ENCODE measurements around the gene EHMT1.

The EHMT1 gene

DNA sequence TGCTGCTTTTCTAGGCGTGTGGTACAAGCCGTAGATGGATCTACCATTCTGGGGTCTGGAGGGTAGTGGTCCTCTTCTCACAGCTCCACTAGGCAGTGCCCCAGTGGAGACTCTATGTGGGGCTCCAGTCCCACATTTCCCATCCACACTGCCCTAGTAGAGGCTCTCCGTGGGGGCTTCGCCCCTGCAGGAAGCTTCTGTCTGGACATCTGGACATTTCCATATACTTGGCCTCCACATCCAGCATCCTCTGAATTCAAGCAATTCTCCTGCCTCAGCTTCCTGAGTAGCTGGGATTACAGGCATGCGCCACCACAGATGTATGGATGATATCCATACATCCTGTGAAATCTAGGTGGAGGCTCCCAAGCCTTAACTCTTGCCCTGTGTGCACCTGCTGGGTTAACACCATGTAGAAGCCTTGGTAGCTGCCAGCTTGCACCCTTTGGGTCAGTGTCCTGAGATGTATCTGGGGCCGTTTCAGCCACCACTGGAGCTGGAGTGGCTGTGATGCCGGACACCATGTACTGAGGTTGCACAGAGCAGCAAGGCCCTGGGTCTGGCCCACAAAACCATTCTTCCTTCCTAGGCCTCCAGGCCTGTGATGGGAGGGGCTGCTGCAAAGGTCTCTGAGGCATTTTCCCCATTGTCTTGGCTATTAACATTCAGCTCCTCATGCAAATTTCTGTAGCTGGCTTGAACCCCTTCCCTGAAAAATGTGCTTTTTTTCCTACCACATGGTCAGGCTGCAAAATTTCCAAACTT, 84.0 kb downstream of the EHMT1 start:
- TF ChIP-seq FOXP2 (optimal IDR thresholded peaks at IDR 0.05; ENCODE audit: borderline replicate concordance, extremely low read depth, extremely low read length, insufficient read depth) (no peak), TAF1 (IDR thresholded peaks at IDR 0.05; ENCODE audit: borderline replicate concordance, insufficient read depth, low read length) (no peak), SIN3A (IDR thresholded peaks at IDR 0.05; ENCODE audit: borderline replicate concordance, insufficient read depth, low read length) (no peak), POLR2AphosphoS5 (IDR thresholded peaks at IDR 0.05; ENCODE audit: low read depth, low read length) (no peak)
- TF ChIP-seq, protein P1, sequence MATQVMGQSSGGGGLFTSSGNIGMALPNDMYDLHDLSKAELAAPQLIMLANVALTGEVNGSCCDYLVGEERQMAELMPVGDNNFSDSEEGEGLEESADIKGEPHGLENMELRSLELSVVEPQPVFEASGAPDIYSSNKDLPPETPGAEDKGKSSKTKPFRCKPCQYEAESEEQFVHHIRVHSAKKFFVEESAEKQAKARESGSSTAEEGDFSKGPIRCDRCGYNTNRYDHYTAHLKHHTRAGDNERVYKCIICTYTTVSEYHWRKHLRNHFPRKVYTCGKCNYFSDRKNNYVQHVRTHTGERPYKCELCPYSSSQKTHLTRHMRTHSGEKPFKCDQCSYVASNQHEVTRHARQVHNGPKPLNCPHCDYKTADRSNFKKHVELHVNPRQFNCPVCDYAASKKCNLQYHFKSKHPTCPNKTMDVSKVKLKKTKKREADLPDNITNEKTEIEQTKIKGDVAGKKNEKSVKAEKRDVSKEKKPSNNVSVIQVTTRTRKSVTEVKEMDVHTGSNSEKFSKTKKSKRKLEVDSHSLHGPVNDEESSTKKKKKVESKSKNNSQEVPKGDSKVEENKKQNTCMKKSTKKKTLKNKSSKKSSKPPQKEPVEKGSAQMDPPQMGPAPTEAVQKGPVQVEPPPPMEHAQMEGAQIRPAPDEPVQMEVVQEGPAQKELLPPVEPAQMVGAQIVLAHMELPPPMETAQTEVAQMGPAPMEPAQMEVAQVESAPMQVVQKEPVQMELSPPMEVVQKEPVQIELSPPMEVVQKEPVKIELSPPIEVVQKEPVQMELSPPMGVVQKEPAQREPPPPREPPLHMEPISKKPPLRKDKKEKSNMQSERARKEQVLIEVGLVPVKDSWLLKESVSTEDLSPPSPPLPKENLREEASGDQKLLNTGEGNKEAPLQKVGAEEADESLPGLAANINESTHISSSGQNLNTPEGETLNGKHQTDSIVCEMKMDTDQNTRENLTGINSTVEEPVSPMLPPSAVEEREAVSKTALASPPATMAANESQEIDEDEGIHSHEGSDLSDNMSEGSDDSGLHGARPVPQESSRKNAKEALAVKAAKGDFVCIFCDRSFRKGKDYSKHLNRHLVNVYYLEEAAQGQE (IDR thresholded peaks at IDR 0.05; ENCODE audit: insufficient read depth in 1 of 2, low read depth in 2 of 2, low read length in 2 of 2), result no peak

DNA sequence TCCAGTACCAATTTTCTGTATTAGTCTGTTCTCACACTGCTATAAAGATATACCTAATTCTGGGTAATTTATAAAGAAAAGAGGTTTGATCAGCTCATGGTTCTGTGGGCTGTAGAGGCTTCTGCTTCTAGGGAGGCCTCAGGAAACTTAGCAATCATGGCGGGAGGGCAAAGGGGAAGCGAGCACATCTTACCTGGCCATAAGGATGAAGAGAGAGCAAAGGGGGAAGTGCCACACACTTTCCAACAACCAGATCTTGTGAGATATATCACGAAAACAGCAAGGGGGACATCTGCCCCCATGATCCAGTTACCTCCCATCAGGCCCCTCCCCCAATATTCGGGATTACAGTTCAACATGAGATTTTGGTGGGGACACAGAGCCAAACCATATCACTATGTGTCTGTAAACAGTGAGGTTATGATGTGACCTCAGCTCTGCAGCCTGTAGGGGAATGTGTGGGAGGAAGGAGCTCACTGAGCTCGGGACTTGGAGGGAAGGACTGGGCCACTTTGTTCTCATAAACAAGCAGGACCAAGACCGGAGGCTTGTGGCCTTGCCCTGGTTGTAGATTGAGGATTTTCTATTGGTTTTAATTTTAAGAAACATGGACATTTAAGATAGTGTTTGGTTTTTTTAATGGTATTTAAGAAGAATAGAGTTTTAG, 85.2 kb downstream of the EHMT1 start:
- TF ChIP-seq, protein P1 (IDR thresholded peaks at IDR 0.05; ENCODE audit: insufficient read depth in 1 of 2, low read depth in 2 of 2, low read length in 2 of 2), result no peak
- TF ChIP-seq FOXP2 (optimal IDR thresholded peaks at IDR 0.05; ENCODE audit: borderline replicate concordance, extremely low read depth, extremely low read length, insufficient read depth) (no peak), SIN3A (IDR thresholded peaks at IDR 0.05; ENCODE audit: borderline replicate concordance, insufficient read depth, low read length) (no peak), TAF1 (IDR thresholded peaks at IDR 0.05; ENCODE audit: borderline replicate concordance, insufficient read depth, low read length) (no peak), POLR2AphosphoS5 (IDR thresholded peaks at IDR 0.05; ENCODE audit: low read depth, low read length) (no peak)

DNA sequence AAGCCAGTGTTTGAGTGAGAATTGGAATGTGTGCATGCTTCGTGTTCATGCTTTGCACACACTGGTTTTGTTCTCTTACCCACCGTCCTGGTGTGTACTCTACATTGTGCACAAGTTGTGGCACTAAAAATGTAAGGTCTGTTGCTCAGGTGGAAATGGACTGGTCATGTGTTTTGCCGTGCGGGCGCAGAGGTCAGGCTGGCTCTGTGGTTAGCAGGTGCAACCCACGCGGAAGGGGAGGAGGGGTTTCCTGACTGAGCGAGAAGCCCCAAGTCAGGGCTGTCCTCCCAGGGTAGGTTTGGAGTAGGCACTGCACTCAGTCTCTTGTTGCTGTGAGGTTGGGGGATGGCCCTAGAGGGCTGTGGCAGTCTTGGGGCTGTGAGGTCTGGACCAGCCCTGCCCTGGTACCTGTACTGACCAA, 86.6 kb downstream of the EHMT1 start:
- TF ChIP-seq TAF1 (IDR thresholded peaks at IDR 0.05; ENCODE audit: borderline replicate concordance, insufficient read depth, low read length) (no peak), SIN3A (IDR thresholded peaks at IDR 0.05; ENCODE audit: borderline replicate concordance, insufficient read depth, low read length) (no peak)
- TF ChIP-seq, protein P1 (IDR thresholded peaks at IDR 0.05; ENCODE audit: insufficient read depth in 1 of 2, low read depth in 2 of 2, low read length in 2 of 2), result no peak

DNA sequence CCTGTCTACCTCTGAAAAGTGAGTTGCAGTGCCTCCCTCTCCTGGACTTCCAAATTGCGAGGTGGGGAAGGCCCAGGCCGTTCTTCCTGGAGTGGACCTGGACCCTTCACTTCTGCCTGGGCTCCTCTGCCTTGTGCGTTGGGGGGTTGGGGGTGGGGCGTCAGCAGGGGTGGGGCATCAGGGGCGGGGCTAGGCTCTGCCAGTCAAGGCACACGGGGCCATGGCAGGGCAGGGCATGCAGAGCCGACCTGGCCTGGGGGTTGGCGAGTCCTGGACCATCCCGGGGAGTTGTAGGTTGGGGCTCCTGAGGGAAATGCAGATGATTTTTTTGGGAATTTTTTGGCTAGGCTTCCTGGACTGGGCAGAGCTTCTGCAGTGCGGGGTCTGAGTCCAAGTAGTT, 87.1 kb downstream of the EHMT1 start:
- no peak for TF ChIP-seq TAF1 (IDR thresholded peaks at IDR 0.05; ENCODE audit: borderline replicate concordance, insufficient read depth, low read length)
- no peak for TF ChIP-seq FOXP2 (optimal IDR thresholded peaks at IDR 0.05; ENCODE audit: borderline replicate concordance, extremely low read depth, extremely low read length, insufficient read depth)
- no peak for TF ChIP-seq SIN3A (IDR thresholded peaks at IDR 0.05; ENCODE audit: borderline replicate concordance, insufficient read depth, low read length)
- TF ChIP-seq, protein P1 (IDR thresholded peaks at IDR 0.05; ENCODE audit: insufficient read depth in 1 of 2, low read depth in 2 of 2, low read length in 2 of 2), result no peak
- no peak for TF ChIP-seq POLR2AphosphoS5 (IDR thresholded peaks at IDR 0.05; ENCODE audit: low read depth, low read length)
